Right atrium auricular region (tissue), 2 donors: ENCODE data around the gene KAT7. TPM values are rescaled to one million over a fixed set of nuclear protein-coding genes. Genes with fewer than 3 reads are reported as not detected.

Experiments
- DNase-seq: peaks from one replicate; pipeline ENCODE4 v3.0.0-alpha.2; 2019; ENCODE audit warnings: low spot score
- H3K27ac ChIP-seq, 2 donors: fragments of 200-600 bp; sonication (generic); 1 replicate in 1 of 2; 2 replicates in 1 of 2; pipeline ENCODE4 v1.5.1; 2016 to 2019
- H3K27me3 ChIP-seq, 2 donors: fragments of 200-600 bp; sonication (generic); one replicate each; pipeline versions ENCODE4 v1.5.1 to v1.6.0; 2017 to 2019
- H3K36me3 ChIP-seq: fragments of 200-600 bp; sonication (generic); one replicate; pipeline ENCODE4 v1.5.1; 2016
- H3K4me1 ChIP-seq, 2 donors: fragments of 200-600 bp; sonication (generic); one replicate each; pipeline versions ENCODE4 v1.5.1 to v1.6.0; 2017 to 2019
- H3K4me3 ChIP-seq, 2 donors: fragments of 200-600 bp; sonication (generic); 1 replicate in 1 of 2; 2 replicates in 1 of 2; pipeline ENCODE4 v1.5.1; 2017 to 2019; ENCODE audit warnings: mild to moderate bottlenecking in 1 of 2, moderate library complexity in 1 of 2
- H3K9me3 ChIP-seq, 2 donors: fragments of 200-600 bp; sonication (generic); one replicate each; pipeline ENCODE4 v1.5.1; 2019
- CTCF ChIP-seq, 2 donors: fragments of 200-600 bp; sonication (generic); IDR thresholded peaks; one replicate each; pipeline ENCODE4 v1.5.1; 2019; ENCODE audit warnings: antibody characterized with exemption in 2 of 2
- total RNA-seq, 2 donors: library from RNA; depleted of rRNA; stranded (reverse); fragments of >200 nt; gene quantifications; one replicate each; pipeline ENCODE4 v1.1.0, GENCODE V29; 2016

The KAT7 gene
- total RNA-seq, 2 donors from 2014 or later, result 30.5 to 38.2 TPM

- Histone ChIP-seq H3K27ac (peak overlapping the region; percentile 35 to 49), H3K4me3 (peak overlapping the region; percentile 53 to 64), H3K4me1 (peaks cover 0 to 23% of the 10 kb centered on the region in 2 donors), H3K9me3 (no peaks in the 10 kb centered on the region), H3K36me3 (no peaks in the 10 kb centered on the region), H3K27me3 (no peaks in the 10 kb centered on the region)
- TF ChIP-seq CTCF (IDR thresholded peaks at IDR 0.05), result peak; percentile 59 to 88
- peak; percentile 71 for DNase-seq
Measured at GRCh38 chr17:49851387-49852291, 63.2 kb downstream of the KAT7 start.

GRCh38 chr17:49853470-49854015, 65.1 kb downstream of the KAT7 start:
- no peaks in the 10 kb centered on the region for H3K36me3 ChIP-seq
- peaks cover 0 to 17% of the 10 kb centered on the region in 2 donors for H3K4me1 ChIP-seq
- no peak overlapping the region for H3K4me3 ChIP-seq
- TF ChIP-seq CTCF (IDR thresholded peaks at IDR 0.05), result no peak
- no peak overlapping the region for H3K27ac ChIP-seq
- no peak for DNase-seq
- no peaks in the 10 kb centered on the region for H3K27me3 ChIP-seq
- no peaks in the 10 kb centered on the region for H3K9me3 ChIP-seq

- no peak for DNase-seq
- Histone ChIP-seq H3K27ac (no peak overlapping the region), H3K36me3 (no peaks in the 10 kb centered on the region), H3K27me3 (no peaks in the 10 kb centered on the region), H3K4me1 (peaks cover 0 to 17% of the 10 kb centered on the region in 2 donors), H3K9me3 (no peaks in the 10 kb centered on the region), H3K4me3 (no peak overlapping the region)
- TF ChIP-seq CTCF (IDR thresholded peaks at IDR 0.05), result no peak
Measured at GRCh38 chr17:49854126-49854525, 65.6 kb downstream of the KAT7 start.

- Histone ChIP-seq H3K27ac (no peak overlapping the region), H3K27me3 (no peaks in the 10 kb centered on the region), H3K4me3 (no peak overlapping the region), H3K4me1 (peaks cover 0 to 10% of the 10 kb centered on the region in 2 donors), H3K36me3 (no peaks in the 10 kb centered on the region), H3K9me3 (no peaks in the 10 kb centered on the region)
- no peak for DNase-seq
- no peak for TF ChIP-seq CTCF (IDR thresholded peaks at IDR 0.05)
Measured at GRCh38 chr17:49858796-49859195, 70.3 kb downstream of the KAT7 start.

- DNase-seq, result no peak
Measured at GRCh38 chr17:49859991-49860953, 71.8 kb downstream of the KAT7 start.

More at GRCh38 chr17:49859991-49860953, 71.8 kb downstream of the KAT7 start:
- H3K9me3 ChIP-seq, result no peaks in the 10 kb centered on the region
- no peak overlapping the region for H3K4me3 ChIP-seq
- H3K4me1 ChIP-seq, result peaks cover 0 to 10% of the 10 kb centered on the region in 2 donors
- no peaks in the 10 kb centered on the region for H3K36me3 ChIP-seq
- H3K27me3 ChIP-seq, result no peaks in the 10 kb centered on the region
- TF ChIP-seq CTCF (IDR thresholded peaks at IDR 0.05), result no peak
- no peak overlapping the region for H3K27ac ChIP-seq
